Erythroblast (primary cell): ENCODE measurements around the gene NPFFR1.
A peak's percentile ranks its signal among the peaks of the same experiment; 100 is the strongest.
"Not testable (repeated sequence)": the region's sequence is repeated elsewhere in the genome, so short reads cannot be mapped to it uniquely, and the experiment has no call there.

ENCODE experiments used
- DNase-seq, 2 experiments: peaks; one replicate each; lab custom pipeline; 2025; lab: John Stamatoyannopoulos, UW
- GATA1 ChIP-seq: IDR thresholded peaks from 2 replicates; pipeline ENCODE4 v1.6.1; 2011; ENCODE audit warnings: low read depth, mild to moderate bottlenecking, control low read depth, low read length, moderate library complexity
- POLR2A ChIP-seq: IDR thresholded peaks from 2 replicates; pipeline ENCODE4 v1.6.1; 2011; ENCODE audit warnings: mild to moderate bottlenecking, low read length

Gene NPFFR1

DNA sequence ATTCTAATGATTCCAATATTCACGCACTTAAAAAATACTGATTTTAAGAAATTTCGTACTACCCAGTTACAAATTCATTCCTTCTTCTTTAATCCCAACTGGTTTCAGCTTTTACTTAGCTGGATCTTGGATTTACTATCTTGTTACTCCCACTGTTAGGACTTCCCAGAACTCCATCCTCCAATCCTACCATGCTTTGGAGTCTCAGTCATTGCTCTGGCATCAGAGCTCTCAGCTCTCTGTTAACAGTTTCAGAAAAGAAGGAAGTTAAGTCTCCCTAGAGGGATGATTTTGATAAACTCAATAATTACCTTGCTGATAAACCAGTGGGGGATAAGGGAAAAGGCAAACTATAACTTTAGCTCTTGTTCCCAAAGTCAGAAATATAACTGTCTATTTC lies 60.1 kb downstream of the NPFFR1 start:
- TF ChIP-seq GATA1 (no peak), POLR2A (no peak)
- no peak for DNase-seq

DNA sequence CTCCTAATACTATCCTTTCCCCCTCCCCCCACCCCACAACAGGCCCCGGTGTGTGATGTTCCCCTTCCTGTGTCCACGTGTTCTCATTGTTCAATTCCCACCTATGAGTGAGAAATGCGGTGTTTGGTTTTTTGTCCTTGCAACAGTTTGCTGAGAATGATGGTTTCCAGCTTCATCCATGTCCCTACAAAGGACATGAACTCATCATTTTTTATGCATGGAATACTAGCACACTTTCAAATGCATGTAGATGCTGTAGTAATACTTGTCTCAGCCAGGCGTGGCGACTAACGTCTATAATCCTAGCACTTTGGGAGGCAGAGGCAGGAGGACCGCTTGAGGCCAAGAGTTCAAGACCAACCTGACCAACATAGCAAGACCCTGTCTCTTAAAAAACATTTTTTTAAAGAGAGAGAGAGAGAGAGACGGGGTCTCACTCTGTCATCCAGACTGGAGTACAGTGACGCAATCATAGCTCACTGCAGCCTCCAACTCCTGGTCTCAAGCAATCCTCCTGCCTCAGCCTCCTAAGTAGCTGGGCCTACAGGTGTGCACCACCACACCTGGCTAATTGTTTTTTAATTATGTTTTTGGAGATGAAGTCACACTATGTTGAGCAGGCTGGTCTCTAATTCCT lies 60.9 kb downstream of the NPFFR1 start:
- not testable (repeated sequence) for DNase-seq

DNA sequence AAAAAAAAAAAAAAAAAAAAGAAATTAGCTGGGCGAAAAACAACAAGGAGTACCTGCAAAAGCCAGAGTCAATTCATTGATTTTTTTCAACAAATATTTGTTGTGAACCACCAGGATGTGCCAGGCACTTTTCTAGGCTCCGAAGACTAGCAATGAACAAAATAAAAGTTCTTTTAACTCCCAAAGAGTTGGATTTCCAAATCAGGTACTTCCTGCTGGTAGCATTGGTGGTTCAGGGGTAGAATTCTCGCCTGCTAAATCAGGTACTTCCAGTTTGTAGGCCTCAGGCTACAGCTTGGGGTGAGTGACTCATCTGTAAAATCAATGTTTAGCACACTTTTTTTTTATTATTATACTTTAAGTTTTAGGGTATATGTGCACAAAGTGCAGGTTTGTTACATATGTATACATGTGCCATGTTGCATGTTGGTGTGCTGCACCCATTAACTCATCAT lies 61.4 kb downstream of the NPFFR1 start:
- TF ChIP-seq GATA1 (no peak), POLR2A (no peak)
- no peak for DNase-seq

DNA sequence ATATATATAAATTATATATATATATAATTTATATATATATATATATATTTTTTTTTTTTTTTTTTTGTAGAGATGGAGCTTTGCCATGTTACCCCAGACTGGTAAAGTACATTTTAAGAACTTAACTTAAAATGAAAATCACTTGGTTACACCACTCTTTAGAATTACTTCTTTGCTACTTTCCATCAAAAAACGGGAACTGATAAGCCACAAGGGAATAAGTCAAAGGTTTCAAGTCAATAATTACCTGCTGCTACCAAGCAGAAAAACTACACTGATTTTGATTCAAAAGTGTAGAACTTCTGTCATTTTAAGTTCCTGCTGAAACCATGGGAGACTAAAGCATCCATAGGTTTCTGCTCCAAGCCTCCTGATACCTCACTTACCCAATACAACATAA lies 62.8 kb downstream of the NPFFR1 start:
- DNase-seq = peak in 1 of 2 experiments; percentile 48
- no peak for TF ChIP-seq POLR2A
- no peak for TF ChIP-seq GATA1

DNA sequence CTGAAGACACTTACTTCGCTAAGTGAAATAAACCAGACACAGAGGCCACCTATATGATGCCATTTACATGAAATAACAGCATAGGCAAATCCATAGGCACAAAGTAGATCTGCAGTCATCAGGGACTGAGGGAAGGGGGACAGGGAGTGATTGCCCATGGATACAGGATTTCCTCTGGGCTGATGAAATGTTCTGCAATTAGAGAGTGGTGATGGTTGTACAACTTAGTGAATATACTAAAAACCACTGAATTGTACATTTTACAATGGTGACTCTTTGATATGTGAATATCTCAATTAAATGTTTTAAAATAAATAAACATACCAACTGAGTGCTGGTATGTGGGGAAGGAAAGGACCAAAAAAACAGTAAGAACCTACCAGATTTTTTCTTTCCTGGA lies 70.9 kb downstream of the NPFFR1 start:
- TF ChIP-seq POLR2A = no peak
- TF ChIP-seq GATA1 = no peak
- peak in 1 of 2 experiments; percentile 35 for DNase-seq

DNA sequence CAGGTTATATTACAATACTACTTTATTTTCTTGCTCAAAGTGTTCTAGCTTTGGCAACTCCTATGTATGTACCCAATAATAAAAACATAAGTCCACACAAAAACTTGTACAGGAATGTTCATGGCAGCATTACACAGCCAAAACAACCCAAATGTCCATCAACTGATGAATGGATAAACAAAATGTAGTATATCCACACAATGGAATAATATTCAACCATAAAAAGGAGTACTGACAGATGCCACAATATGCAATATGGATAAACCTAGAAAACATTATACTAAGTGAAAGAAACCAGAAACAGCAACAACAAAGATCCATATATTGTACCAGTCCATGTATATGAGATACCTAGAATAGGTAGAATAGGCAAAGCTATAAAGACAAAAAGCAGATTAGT lies 71.5 kb downstream of the NPFFR1 start:
- TF ChIP-seq GATA1 (no peak), POLR2A (no peak)
- no peak for DNase-seq

DNA sequence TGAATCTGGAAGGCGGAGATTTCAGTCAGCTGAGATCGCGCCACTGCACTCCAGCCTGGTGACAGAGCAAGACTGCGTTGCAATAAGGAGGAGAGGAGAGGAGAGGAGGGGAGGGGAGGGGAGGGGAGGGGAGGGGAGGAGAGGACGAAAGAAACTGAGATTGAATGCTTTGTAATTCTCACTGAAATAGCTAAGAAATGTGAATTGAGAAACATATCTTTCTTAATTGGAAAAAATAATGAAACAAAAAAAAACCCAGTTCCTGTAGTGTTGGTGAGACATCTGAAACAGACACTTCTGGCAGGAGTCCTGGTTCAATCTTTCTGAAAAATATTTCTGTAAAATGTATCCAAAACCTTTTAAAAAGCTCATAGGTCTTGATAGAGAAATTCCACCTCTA lies 77.0 kb downstream of the NPFFR1 start:
- no peak for DNase-seq
- TF ChIP-seq POLR2A = no peak
- TF ChIP-seq GATA1 = no peak

DNA sequence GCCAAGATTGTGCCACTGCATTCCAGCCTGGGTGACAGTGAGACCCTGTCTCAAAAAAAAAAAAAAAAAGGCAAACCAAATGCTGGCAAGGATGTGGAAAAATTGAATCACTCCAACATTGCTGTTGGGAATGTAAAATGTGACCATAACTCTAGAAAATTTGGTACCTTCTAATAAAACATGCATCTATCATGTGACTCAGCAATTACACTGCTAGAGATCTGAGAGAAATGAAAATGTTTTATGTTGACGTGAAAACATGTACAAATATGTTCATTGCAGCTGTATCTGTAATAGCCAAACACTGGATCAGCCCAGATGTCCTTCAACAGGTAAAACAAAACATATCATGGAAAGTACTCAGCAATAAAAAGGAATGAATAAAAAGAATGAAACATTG lies 82.7 kb downstream of the NPFFR1 start:
- TF ChIP-seq POLR2A (no peak), GATA1 (no peak)
- no peak for DNase-seq

DNA sequence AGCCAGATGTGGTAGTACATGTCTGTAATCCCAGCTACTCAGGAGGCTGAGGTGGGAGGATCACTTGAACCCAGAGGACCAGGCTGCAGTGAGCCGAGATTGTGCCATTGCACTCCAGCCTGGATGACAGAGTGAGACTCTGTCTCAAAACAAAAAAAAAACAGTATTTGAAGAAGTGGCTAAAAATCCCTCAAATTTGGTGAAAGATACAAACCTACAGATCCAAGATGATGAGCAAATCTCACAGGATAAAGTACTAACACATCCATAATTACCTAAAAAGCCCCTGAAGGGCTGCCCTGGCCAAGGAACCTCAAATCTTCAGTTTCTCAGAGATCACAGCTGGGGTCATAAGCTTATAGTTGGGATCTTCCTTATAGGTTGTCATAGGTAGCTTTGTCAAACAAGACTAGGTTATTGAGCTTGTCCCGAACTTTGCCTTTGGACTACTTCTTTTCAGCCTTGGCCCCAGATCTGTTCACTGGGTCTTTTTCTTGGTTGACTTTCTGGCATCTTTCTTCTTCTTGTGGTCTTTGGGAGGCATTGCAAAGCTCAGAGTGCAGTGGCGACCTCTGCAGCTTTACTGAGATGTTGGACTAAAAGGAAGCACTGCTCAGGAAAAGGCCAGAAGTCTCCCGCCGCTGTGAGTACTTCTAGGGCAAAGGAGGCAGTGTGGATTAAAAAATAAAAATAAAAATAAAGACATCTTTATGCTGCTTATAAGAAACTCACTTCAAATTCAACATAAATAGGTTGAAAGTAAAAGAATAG lies 84.9 kb downstream of the NPFFR1 start:
- DNase-seq = no peak

More for the DNA sequence above, 84.9 kb downstream of the NPFFR1 start:
- TF ChIP-seq GATA1 = no peak
- no peak for TF ChIP-seq POLR2A
